NCI-H2227 treated with DMSO at 0.1 percent for 48 hours (cell line): ENCODE measurements around the gene ADGRL4.
"Not testable (repeated sequence)": the region's sequence is repeated elsewhere in the genome, so short reads cannot be mapped to it uniquely, and the experiment has no call there.

Experiments used
- DNase-seq: peaks from one replicate; lab custom pipeline; 2025; lab: John Stamatoyannopoulos, UW

The ADGRL4 gene

DNA sequence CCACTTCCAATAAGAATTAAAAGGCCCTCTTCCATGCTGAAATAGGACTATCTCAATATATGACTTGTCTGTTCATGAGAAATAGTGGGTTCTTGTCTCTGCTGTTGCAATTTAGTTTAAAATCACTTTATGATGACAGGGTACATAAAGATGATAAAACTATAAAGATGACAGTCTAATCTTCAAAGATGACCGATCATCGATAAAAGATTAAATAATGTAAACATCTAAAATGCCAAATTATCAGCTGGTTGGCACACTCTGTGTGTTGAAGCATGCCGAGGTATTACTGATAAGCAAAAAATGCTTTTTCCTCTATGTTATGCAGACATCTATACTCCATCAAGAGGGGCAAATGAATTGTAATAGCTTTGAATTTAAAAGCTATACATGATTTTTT, 89.5 kb downstream of the ADGRL4 start:
- no peak for DNase-seq

DNA sequence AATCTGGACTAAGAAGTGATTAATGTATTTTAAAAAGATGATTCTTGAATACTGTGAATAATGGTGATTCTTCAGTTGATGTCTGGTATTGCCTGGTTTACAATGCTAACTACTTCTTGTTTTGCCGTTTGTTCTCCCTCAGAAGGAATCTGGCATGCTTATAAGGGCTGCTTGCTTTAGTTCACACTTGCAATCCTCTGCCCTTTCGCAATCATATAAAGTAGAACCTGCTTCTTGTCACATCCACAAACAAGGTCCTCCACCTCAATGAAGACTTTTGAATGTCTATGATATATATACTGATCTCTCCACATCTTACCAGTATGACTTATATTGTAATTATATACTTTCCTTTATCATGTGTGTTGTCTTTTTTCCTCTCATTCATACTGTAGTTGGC, 92.6 kb downstream of the ADGRL4 start:
- no peak for DNase-seq

DNA sequence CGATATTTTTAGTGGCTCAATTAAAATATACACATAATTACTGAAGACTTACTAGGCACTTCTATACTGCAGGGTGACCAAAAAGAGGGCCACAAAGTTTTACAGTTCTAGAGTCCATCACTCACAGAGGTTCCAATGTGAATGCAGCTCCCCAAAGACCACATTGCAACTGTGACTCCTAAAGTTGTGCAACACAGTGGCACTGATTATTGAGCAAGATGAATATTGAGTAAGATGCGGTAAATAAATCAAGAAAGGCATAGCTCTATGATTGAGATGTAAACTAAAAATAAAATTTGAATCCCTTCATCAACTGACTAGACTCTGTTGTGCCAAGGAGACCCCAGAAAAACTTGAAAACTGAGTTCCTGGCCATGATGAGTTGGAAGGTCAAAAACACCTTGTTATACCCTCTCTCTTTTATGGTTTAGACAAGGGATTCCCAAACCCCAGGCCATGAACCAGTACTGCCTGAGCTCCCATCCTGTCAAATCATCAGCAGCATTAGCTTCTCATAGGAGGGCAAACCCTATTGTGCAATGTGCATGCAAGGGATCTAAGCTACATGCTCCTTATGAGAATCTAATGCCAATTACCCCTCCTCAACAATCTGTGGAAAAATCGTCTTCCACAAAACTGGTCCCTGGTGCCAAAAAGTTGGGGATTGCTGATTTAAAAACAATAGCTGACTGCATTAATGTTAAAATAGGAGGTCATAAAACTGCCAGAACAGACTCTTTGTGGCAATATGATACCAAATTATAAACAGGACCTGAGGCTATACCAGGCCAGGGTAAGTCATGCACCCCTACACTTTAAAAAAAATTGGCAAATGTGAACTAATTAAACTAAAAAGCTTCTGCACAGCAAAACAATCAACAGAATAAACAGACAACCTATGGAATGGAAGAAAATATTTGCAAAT, 94.3 kb downstream of the ADGRL4 start:
- no peak for DNase-seq

DNA sequence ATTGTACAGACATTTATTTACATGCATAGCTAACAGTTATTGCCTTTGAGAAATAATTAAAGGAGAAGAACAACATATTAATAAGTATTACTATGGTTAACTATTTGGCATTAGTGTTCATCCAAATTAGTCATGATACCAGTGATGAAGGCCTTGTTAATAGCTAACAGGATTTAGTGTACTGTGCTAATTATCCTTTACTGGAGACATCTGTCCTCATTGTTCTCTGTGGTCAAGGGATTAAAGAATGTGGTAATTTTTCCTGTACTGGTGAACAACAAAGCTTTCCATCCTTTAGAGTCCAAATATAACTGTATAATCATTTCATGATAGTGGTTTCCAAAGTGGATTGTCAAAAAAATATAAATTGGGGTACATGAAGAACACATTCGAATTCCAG, 103.9 kb downstream of the ADGRL4 start:
- no peak for DNase-seq

DNA sequence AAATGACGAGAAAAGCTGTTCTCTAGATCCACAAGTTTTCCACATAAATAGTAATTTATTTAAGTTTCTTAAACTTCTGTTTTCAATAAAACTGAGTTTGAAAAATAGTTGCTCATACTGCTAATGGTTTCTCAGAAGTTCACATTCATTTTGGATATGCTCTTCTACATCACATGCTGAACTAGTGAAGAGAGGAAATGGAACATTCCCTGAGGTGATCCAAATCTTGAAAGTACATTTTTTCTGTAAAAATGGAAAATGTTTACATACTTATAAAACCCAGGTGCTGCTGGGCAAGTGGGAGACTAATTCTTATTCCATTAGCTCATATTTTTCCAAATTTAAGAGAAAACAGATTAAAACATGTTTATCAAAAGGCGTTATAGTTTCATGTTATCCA, 111.7 kb downstream of the ADGRL4 start:
- DNase-seq, result no peak

GRCh38 chr1:78892260-78892840, 114.2 kb downstream of the ADGRL4 start:
- DNase-seq, result no peak

DNA sequence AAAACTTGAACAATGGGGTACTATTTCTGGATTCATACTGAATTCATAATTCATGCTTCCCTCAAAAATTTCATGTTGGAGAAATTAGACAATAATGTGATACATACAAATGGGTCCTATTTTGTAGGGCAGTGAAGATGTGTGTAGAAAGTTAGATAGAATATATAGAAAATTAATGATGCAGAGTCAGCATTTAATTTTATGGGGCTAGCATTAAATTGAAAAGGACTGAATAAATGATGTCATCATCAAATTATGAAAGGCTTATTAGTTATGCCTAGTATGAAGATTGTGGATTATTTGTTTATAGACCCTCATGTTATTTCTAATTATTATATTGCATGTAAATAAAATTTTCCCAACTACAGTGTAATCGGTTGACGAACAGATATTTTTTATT, 119.1 kb downstream of the ADGRL4 start:
- no peak for DNase-seq

- DNase-seq, result no peak
Measured at GRCh38 chr1:78884685-78885452, 121.7 kb downstream of the ADGRL4 start.

DNA sequence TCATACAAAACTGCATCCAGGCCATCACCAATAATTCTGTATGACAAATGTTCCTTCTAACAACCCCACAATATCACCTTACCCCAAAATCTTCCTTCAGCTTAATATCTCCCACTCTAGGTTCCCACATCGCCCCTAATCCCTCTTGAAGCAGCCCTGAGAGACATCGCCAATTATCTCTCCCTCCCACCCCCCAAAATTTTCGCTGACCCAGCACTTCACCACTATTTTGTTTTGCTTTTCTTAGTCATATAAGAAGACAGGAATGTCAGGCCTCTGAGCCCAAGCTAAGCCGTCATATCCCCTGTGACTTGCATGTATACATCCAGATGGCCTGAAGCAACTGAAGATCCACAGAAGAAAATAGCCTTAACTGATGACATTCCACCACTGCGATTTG, 126.3 kb downstream of the ADGRL4 start:
- DNase-seq, result no peak

GRCh38 chr1:78875986-78876385, 130.5 kb downstream of the ADGRL4 start:
- DNase-seq, result not testable (repeated sequence)

DNA sequence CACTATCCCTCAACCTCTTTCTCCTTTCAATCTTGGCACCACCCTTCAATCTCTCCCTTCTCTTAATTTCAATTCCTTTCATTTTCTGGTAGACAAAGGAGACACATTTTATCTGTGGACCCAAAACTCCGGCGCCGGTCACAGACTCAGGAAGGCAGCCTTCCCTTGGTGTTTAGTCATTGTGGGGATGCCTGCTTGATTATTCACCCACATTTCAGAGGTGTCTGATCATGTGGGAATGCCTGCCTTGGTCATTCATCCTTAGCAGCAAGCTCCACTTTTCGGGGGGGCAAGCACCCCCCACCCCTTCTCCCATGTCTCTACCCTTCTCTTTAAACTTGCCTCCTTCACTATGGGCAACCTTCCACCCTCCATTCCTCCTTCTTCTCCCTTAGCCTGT, 133.7 kb downstream of the ADGRL4 start:
- DNase-seq, result not testable (repeated sequence)

DNA sequence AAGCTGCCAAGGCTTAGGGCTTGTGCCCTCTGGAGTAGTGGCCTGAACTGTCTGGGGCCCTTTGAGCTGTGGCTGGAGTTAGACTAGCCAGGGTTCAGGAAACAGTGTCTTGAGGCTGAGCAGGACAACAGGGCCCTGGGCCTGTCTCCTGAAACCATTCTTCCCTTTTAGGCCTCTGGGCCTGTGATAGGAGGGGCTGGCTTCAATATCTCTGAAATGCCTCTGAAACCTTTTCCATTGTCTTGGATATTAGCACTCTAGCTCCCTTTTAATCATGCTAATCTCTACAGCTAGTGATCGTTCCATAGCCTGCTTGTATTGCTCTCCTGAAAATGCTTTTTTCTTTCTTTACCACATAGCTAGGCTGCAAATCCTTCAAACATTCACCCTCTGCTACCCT, 135.3 kb downstream of the ADGRL4 start:
- DNase-seq, result no peak

GRCh38 chr1:78869136-78869535, 137.4 kb downstream of the ADGRL4 start:
- no peak for DNase-seq

DNA sequence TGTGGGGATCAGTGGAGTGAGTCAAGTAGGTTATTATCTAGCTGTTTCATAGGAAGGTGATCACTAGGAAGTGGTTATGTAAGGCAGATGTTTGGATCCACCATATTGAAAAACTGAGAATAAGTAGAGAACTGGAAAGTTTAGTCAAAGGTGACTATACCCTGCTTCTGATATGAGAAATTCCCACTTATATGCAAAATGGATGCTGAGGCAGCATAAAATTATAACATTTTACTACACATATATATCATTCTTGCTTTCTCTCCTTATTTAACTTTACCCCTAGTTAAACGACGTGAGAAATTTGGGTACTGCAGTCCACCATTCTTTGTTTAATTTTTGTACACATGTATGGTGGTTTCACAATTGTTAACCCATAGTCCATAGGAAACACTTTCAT, 142.4 kb downstream of the ADGRL4 start:
- DNase-seq, result no peak

- no peak for DNase-seq
Measured at GRCh38 chr1:78856096-78856495, 150.4 kb downstream of the ADGRL4 start.

DNA sequence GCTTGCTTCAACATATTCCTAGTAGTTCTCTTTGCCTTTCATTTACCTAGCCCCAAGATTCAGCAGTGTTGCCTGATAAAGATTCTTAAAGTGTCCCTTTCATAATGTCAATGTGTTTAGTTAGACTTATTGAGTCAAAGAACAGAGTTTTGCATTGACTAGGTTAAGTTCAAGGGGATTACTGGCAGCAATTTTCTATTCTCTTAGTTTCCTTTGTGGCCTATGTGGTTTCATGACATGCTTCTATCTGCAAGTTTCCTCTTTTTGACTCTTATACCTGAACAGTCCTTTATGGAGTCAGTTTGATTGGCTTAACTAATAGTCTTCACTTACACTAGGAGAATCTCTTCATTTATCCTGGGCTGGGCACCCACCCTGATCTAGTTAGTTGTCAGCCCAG, 151.3 kb downstream of the ADGRL4 start:
- DNase-seq, result no peak

- no peak for DNase-seq
Measured at GRCh38 chr1:78854556-78854955, 152.0 kb downstream of the ADGRL4 start.

GRCh38 chr1:78843546-78843945, 163.0 kb downstream of the ADGRL4 start:
- no peak for DNase-seq

GRCh38 chr1:78843111-78843510, 163.4 kb downstream of the ADGRL4 start:
- no peak for DNase-seq

DNA sequence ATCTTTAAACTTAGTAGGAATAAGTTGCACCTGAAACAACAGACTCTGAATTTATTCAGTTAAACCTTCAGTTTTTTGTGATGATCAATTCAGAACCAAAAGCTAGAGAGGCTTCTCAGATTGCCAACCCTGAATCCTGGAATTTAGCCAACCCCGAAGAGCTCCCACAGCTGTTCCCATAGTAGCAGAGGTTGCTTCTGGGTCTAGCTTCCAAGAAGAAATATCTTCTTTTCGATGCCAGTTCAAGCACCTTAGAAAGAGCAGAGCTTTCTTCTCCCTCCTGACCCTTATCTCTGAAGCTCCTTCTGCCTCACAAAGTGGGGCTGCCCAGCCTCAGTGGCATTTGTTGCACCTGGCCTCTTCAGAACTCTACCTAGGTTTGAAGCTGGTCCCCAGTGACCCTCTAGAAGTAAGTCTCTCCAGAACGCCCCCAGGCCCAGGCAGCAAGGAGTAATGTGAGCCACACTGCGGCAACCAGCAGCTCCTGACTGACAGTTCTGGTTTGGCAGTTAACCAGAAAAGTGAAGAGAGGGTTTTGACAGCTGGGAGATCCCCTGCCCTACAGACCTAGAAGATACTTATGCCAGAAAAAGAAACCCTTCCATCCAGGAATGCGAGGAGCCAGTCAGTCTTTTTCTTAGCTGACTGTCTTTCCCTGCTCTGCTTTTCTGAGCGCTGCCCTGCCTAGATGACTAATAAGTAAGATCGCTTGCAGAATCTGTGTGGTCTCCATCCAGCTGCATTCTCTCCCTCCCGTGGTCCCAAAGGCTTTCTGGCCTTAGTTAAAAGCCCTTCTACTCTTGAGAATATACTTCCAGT, 165.9 kb downstream of the ADGRL4 start:
- DNase-seq, result no peak
